Kidney (tissue), 14 donors: ENCODE results near the gene RPL22. TPM values are rescaled to one million over a fixed set of nuclear protein-coding genes. Genes with fewer than 3 reads are reported as not detected.

Experiments
- DNase-seq, 5 donors: peaks; one replicate each; pipeline ENCODE4 v3.0.0-alpha.2; 2013 to 2020
- FAIRE-seq: peaks from 2 replicates; lab custom pipeline; 2012; peaks lifted over from hg19 to GRCh38; lab: Jason Lieb, UNC
- H3K27ac ChIP-seq, 2 donors: one replicate each; pipeline ENCODE4 v1.7.0; 2013; ENCODE audit warnings: low read depth in 2 of 2, low read length in 2 of 2, inconsistent platforms in 1 of 2
- H3K27me3 ChIP-seq: one replicate; pipeline ENCODE4 v1.7.1; 2013; ENCODE audit warnings: low read length, inconsistent platforms; ENCODE audit not compliant: control insufficient read depth, insufficient read depth
- H3K36me3 ChIP-seq, 3 donors: one replicate each; pipeline versions ENCODE4 v1.7.0 to v1.7.1; 2013; ENCODE audit warnings: low read length in 3 of 3, control low read depth in 1 of 3, inconsistent platforms in 1 of 3; ENCODE audit not compliant: insufficient read depth in 3 of 3, control insufficient read depth in 2 of 3
- H3K4me1 ChIP-seq, 3 donors: one replicate each; pipeline versions ENCODE4 v1.7.0 to v1.7.1; 2013; ENCODE audit warnings: low read length in 3 of 3, inconsistent platforms in 1 of 3, low read depth in 1 of 3; ENCODE audit not compliant: control insufficient read depth in 2 of 3, insufficient read depth in 2 of 3
- H3K4me3 ChIP-seq, 3 donors: one replicate each; pipeline versions ENCODE4 v1.7.0 to v1.8.1; 2013; ENCODE audit warnings: low read length in 3 of 3, control low read depth in 1 of 3, inconsistent platforms in 1 of 3
- H3K9ac ChIP-seq, 3 donors: one replicate each; pipeline versions ENCODE4 v1.7.0 to v1.7.1; 2013; ENCODE audit warnings: low read length in 3 of 3, control low read depth in 1 of 3, inconsistent platforms in 1 of 3
- H3K9me3 ChIP-seq, 3 donors: one replicate each; pipeline versions ENCODE4 v1.7.0 to v1.7.1; 2013; ENCODE audit warnings: low read length in 3 of 3, control low read depth in 1 of 3, inconsistent platforms in 1 of 3; ENCODE audit not compliant: control insufficient read depth in 2 of 3, insufficient read depth in 1 of 3
- CTCF ChIP-seq: IDR thresholded peaks from 3 replicates; pipeline ENCODE4 v1.5.1; 2012; ENCODE audit warnings: mild to moderate bottlenecking, moderate library complexity, borderline replicate concordance; ENCODE audit not compliant: insufficient read depth; ENCODE audit errors: extremely low read depth
- intact Hi-C: fragments of 100-400 bp; cut with DNase I; formaldehyde crosslinking; loops from one replicate; pipeline ENCODE4 v1.11.1; 2022
- polyA plus RNA-seq: library from polyadenylated mRNA; stranded (reverse); fragments of 350-450 nt; fragmentation: Illumina TruSeq; extraction: RNeasy Lipid Tissue Mini Kit (QIAGEN cat#74804); gene quantifications from one replicate; pipeline ENCODE4 v1.2.3, GENCODE V29; 2014; ENCODE audit warnings: low read depth, low replicate concordance; ENCODE audit not compliant: insufficient read depth
- total RNA-seq: library from RNA; stranded (reverse); fragmentation: NEBNext Ultra II Directional; extraction: Animal tissue kit (Norgen Biotek cat#: 25700); gene quantifications from one replicate; pipeline ENCODE4 v1.2.1, GENCODE V29; 2021
- donor health status: control.
- donor health status: control.
- donor health status: control.
- donor health status: control.
- donor health status: control.
- donor health status: DM: yes; HTN: yes; CAD: no.
- donor health status: Normal renal cell carcinoma (clear cell type).

RPL22 gene
- total and polyA plus RNA-seq, 2 donors from 2014 or later: 377 to 605 TPM

- no peak overlapping the region for H3K4me3 ChIP-seq
- H3K36me3 ChIP-seq: no peaks in the 10 kb centered on the region
- DNase-seq (peak in 1 of 5 donors; percentile 27), FAIRE-seq (no peak)
- no peak for TF ChIP-seq CTCF
- H3K9me3 ChIP-seq: no peaks in the 10 kb centered on the region
- intact Hi-C loops: loop anchor here (10.0 kb wide), 1 partner anchor 185 kb away; no protein-coding TSS in a partner anchor
- peaks cover 0 to 3% (median 0%) of the 10 kb centered on the region in 3 donors for H3K4me1 ChIP-seq
- H3K27me3 ChIP-seq: peaks cover 34% of the 10 kb centered on the region
- H3K27ac ChIP-seq: no peak overlapping the region
- no peak overlapping the region for H3K9ac ChIP-seq
Measured at GRCh38 chr1:6239950-6240768, 40.8 kb upstream of the RPL22 start.

- Histone ChIP-seq H3K9ac (no peak overlapping the region), H3K4me1 (peaks cover 0 to 11% (median 0%) of the 10 kb centered on the region in 3 donors), H3K9me3 (no peaks in the 10 kb centered on the region), H3K4me3 (no peak overlapping the region), H3K27me3 (peaks cover 34% of the 10 kb centered on the region), H3K27ac (no peak overlapping the region), H3K36me3 (no peaks in the 10 kb centered on the region)
- DNase-seq (peak in 1 of 5 donors; percentile 28), FAIRE-seq (no peak)
- no peak for TF ChIP-seq CTCF
- intact Hi-C loops: no loop called here
Measured at GRCh38 chr1:6239213-6239752, 39.9 kb upstream of the RPL22 start.

GRCh38 chr1:6237093-6237492 lies 37.7 kb upstream of the RPL22 start:
- Histone ChIP-seq H3K27me3 (peaks cover 19% of the 10 kb centered on the region), H3K4me1 (peaks cover 0 to 11% (median 0%) of the 10 kb centered on the region in 3 donors), H3K9ac (no peak overlapping the region), H3K4me3 (no peak overlapping the region), H3K27ac (no peak overlapping the region), H3K36me3 (peaks cover 0 to 12% (median 3%) of the 10 kb centered on the region in 3 donors), H3K9me3 (no peaks in the 10 kb centered on the region)
- intact Hi-C loops: no loop called here
- FAIRE-seq: no peak
- no peak for DNase-seq
- TF ChIP-seq CTCF: no peak
